Heart left ventricle (tissue), 16 donors: Measurements from ENCODE around the gene HAUS7. TPM values are rescaled to one million over a fixed set of nuclear protein-coding genes. Genes with fewer than 3 reads are reported as not detected.

Experiments used
- ATAC-seq, 4 donors: fragments of 200-7000 bp; cut with Tn5 transposase; one replicate each; pipeline ENCODE4 v1.9.1; 2020 to 2022; ENCODE audit warnings: moderate library complexity in 4 of 4, mild to moderate bottlenecking in 3 of 4, moderate number of reproducible peaks in 1 of 4
- DNase-seq, 5 donors: peaks; one replicate each; pipeline ENCODE4 v3.0.0-alpha.2; 2020
- H3K27ac ChIP-seq, 12 donors: fragments of 200-600 bp; sonication (generic) in 4 of 12; one replicate each; pipeline versions ENCODE4 v1.5.0 to v1.8.0; 2016 to 2022; ENCODE audit warnings: mild to moderate bottlenecking in 2 of 12
- H3K27me3 ChIP-seq, 9 donors: fragments of 200-600 bp; sonication (generic) in 2 of 9; one replicate each; pipeline versions ENCODE4 v1.5.1 to v1.8.0; 2016 to 2022; ENCODE audit warnings: mild to moderate bottlenecking in 3 of 9
- H3K36me3 ChIP-seq, 9 donors: fragments of 200-600 bp; sonication (generic) in 2 of 9; one replicate each; pipeline versions ENCODE4 v1.5.0 to v1.8.0; 2018 to 2022; ENCODE audit warnings: mild to moderate bottlenecking in 2 of 9
- H3K4me1 ChIP-seq, 12 donors: fragments of 200-600 bp; sonication (generic) in 4 of 12; one replicate each; pipeline versions ENCODE4 v1.5.0 to v1.8.0; 2016 to 2022; ENCODE audit warnings: mild to moderate bottlenecking in 3 of 12
- H3K4me3 ChIP-seq, 12 donors: fragments of 200-600 bp; sonication (generic) in 4 of 12; one replicate each; pipeline versions ENCODE4 v1.5.0 to v1.8.0; 2017 to 2022; ENCODE audit warnings: mild to moderate bottlenecking in 9 of 12, moderate library complexity in 4 of 12
- H3K9me3 ChIP-seq, 12 donors: fragments of 200-600 bp; sonication (generic) in 4 of 12; one replicate each; pipeline versions ENCODE4 v1.5.0 to v1.8.0; 2016 to 2022; ENCODE audit warnings: mild to moderate bottlenecking in 1 of 12
- CTCF ChIP-seq, 12 donors: fragments of 200-600 bp; sonication (generic) in 4 of 12; IDR thresholded peaks; one replicate each; pipeline versions ENCODE4 v1.5.0 to v1.8.0; 2018 to 2022; ENCODE audit warnings: antibody characterized with exemption in 12 of 12, mild to moderate bottlenecking in 5 of 12
- POLR2A ChIP-seq, 2 donors: fragments of 450-650 bp; IDR thresholded peaks; one replicate each; pipeline ENCODE4 v1.6.1; 2017; ENCODE audit warnings: antibody characterized with exemption in 2 of 2, mild to moderate bottlenecking in 2 of 2, moderate library complexity in 2 of 2
- WGBS, 4 donors: extraction: QIAGEN DNeasy Blood & Tissue Kit in 2 of 4; methylation state at CpG; one replicate each; pipeline versions ENCODE4 v1.1.5 to v1.1.7; 2013 to 2018; 5-methylcytosine and 5-hydroxymethylcytosine counted together
- intact Hi-C, 10 donors: fragments of 100-400 bp; cut with DNase I; formaldehyde crosslinking; loops; one replicate each; pipeline versions ENCODE4 v1.11.1 to v1.14.2; 2022
- polyA plus RNA-seq, 2 donors: library from polyadenylated mRNA; stranded (reverse); fragments of 200-250 nt; gene quantifications; one replicate each; pipeline ENCODE4 v1.2.3, GENCODE V29; 2013
- total RNA-seq, 9 donors: library from RNA; depleted of rRNA in 2 of 9; stranded (reverse); fragments of >200 nt in 2 of 9; fragmentation: NEBNext Ultra II Directional in 3 of 9; extraction: Animal tissue kit (Norgen Biotek cat#: 25700) in 3 of 9; gene quantifications; one replicate each; pipeline versions ENCODE4 v1.1.0 to v1.2.4, GENCODE V29; 2016 to 2023
- donor health status: ischemic (EF 13 %, LVEDD 7.1; RV severe dilation, severe dysfunction).
- donor health status: healthy with polysubstance abuse.
- donor health status: DM: no; HTN: yes; CAD: no.
- donor health status: DM: no; HTN: no; CAD: no.
- donor health status: ischemic (EF 25% LVEDD 6.9; RV normal size, moderate dysfunction).
- donor health status: ischemic (EF 25% LVEDD 5.7; RV mildly dilated, moderate dysfunction).
- donor health status: healthy.
- donor health status: DM: yes; HTN: yes; CAD: no.
- donor health status: ischemic (EF 35%, LVEDD 5.7; RV mildly dilated, moderate dysfunction).
- donor health status: nonischemic (EF 11% LVEDD 7.7; RV severe dilation, severe dysfunction).
- donor health status: DM: yes; HTN: yes; CAD: no.
- donor health status: PGD.
- donor health status: ischemic (EF 29% LVEDD 5.4; RV normal size, mild dysfunction).
- donor health status: nonischemic (EF 23%, LVEDD 6.1; RV moderate dilation, normal function).

The HAUS7 gene
- total and polyA plus RNA-seq, 11 donors, result 15.3 to 28.2 (median 20.2) TPM

DNA sequence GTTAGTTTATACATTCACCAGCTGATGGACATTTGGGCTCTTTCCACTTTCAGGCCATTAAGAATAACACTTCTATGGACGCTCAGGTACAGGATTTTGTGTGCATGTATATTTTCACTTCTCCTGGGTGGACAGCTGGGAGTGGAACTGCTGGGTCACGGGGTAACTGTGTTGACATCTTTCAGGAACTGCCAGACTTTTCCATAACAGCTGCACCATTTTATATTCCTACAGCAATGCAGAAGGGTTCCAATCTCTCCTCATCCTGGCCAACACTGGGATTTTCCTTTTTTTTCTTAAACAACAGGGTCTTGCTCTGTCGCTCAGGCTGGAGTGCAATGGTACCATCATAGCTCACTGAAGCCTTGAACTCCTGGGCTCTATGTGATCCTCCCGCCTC lies 11.9 kb downstream of the HAUS7 start:
- DNase-seq, result peak in 2 of 5 donors; percentile 3 to 10
- Histone ChIP-seq H3K9me3 (no peaks in the 10 kb centered on the region), H3K27ac (no peak overlapping the region), H3K4me3 (no peak overlapping the region), H3K36me3 (peaks cover 0 to 31% (median 7%) of the 10 kb centered on the region in 9 donors), H3K27me3 (no peaks in the 10 kb centered on the region), H3K4me1 (peaks cover 0 to 6% (median 0%) of the 10 kb centered on the region in 12 donors)
- TF ChIP-seq POLR2A (IDR thresholded peaks at IDR 0.05) (no peak), CTCF (IDR thresholded peaks at IDR 0.05) (no peak)
- ATAC-seq, result no peak
- intact Hi-C loops, result loop anchor here in 1 of 10 donors (10.0 kb wide), 1 partner anchor 46 kb away; no protein-coding TSS in a partner anchor
- WGBS, 4 donors, result 77 to 92% (median 86%) methylated on average over 4 of the region's 4 CpGs

- 84 to 95% (median 90%) methylated on average over 15 to 17 of the region's 17 CpGs for WGBS, 4 donors
- peaks cover 0 to 6% (median 0%) of the 10 kb centered on the region in 12 donors for H3K4me1 ChIP-seq
- peaks cover 0 to 36% (median 7%) of the 10 kb centered on the region in 9 donors for H3K36me3 ChIP-seq
- DNase-seq (peak in 3 of 5 donors; percentile 11 to 21 (median 11)), ATAC-seq (no peak)
- H3K4me3 ChIP-seq, result no peak overlapping the region
- no peak for TF ChIP-seq CTCF (IDR thresholded peaks at IDR 0.05)
- no peak for TF ChIP-seq POLR2A (IDR thresholded peaks at IDR 0.05)
- no peak overlapping the region for H3K27ac ChIP-seq
- H3K9me3 ChIP-seq, result no peaks in the 10 kb centered on the region
- intact Hi-C loops, result loop anchor here in 1 of 10 donors (10.0 kb wide), 1 partner anchor 47 kb away; no protein-coding TSS in a partner anchor
- no peaks in the 10 kb centered on the region for H3K27me3 ChIP-seq
Observed at GRCh38 chrX:153457827-153458466, 12.4 kb downstream of the HAUS7 start.

DNA sequence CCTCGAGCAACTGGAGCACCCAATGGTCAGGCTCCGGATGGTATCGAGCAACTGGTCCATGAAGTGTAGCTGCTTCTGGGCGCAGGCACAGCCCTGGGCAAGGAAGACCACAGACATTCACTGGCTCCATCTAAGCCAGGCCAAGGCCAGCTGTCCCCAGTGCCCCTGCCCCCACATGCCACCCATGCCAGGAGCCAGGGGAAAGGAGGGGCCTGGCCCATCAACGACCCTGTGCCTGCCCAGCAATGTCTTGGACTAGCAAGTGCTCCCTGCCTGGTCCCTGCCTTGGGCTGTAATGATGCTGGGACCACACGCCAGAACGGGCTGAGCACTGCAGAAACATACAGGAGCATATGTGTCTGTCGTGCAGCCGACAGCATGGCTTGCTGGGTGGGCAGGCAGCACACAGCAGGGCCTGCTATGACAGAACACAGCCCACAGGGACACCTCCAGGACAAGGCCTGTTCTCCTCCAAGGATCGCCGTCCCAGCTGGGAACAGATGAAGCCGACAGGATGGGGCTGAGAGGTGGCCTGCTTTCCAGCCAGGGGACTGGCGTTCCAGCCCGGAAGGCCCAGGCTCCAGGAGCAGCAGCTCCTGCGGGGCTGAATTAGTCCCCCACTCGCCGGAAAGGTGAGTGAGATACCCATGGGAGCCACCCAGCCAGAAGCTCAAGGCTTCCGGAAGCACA lies 13.1 kb downstream of the HAUS7 start:
- no peak for TF ChIP-seq POLR2A (IDR thresholded peaks at IDR 0.05)
- TF ChIP-seq CTCF (IDR thresholded peaks at IDR 0.05), result no peak
- Histone ChIP-seq H3K27me3 (no peaks in the 10 kb centered on the region), H3K27ac (no peak overlapping the region), H3K9me3 (no peaks in the 10 kb centered on the region), H3K4me3 (no peak overlapping the region), H3K4me1 (peaks cover 0 to 6% (median 0%) of the 10 kb centered on the region in 12 donors), H3K36me3 (peaks cover 0 to 36% (median 7%) of the 10 kb centered on the region in 9 donors)
- intact Hi-C loops, result loop anchor here in 1 of 10 donors (10.0 kb wide), 1 partner anchor 48 kb away; no protein-coding TSS in a partner anchor
- no peak for ATAC-seq
- peak in 3 of 5 donors; percentile 7 to 23 (median 10) for DNase-seq
- 86 to 96% (median 90%) methylated on average over 14 to 18 of the region's 18 CpGs for WGBS, 4 donors

- Histone ChIP-seq H3K36me3 (peaks cover 0 to 33% (median 5%) of the 10 kb centered on the region in 9 donors), H3K4me3 (no peak overlapping the region), H3K27ac (no peak overlapping the region), H3K27me3 (no peaks in the 10 kb centered on the region), H3K9me3 (no peaks in the 10 kb centered on the region), H3K4me1 (peaks cover 0 to 6% (median 0%) of the 10 kb centered on the region in 12 donors)
- intact Hi-C loops, result loop anchor here in 1 of 10 donors (10.0 kb wide), 1 partner anchor 48 kb away; no protein-coding TSS in a partner anchor
- peak in 2 of 5 donors; percentile 15 to 25 for DNase-seq
- TF ChIP-seq POLR2A (IDR thresholded peaks at IDR 0.05), result no peak
- TF ChIP-seq CTCF (IDR thresholded peaks at IDR 0.05), result no peak
- WGBS, 4 donors, result 87 to 96% (median 93%) methylated on average over 7 to 9 of the region's 9 CpGs
- no peak for ATAC-seq
Observed at GRCh38 chrX:153456704-153457103, 13.7 kb downstream of the HAUS7 start.
